HG03097 (cell line): ENCODE results near the gene TMTC1.
A peak's percentile ranks its signal among the peaks of the same experiment; 100 is the strongest.
"Not testable (repeated sequence)": the region's sequence is repeated elsewhere in the genome, so short reads cannot be mapped to it uniquely, and the experiment has no call there.

Source experiments
- ATAC-seq: cut with Tn5 transposase; IDR thresholded peaks from one replicate; pipeline ENCODE4 v1.9.1; 2021; ENCODE audit not compliant: unreplicated experiment, low FRiP score

Gene TMTC1

DNA sequence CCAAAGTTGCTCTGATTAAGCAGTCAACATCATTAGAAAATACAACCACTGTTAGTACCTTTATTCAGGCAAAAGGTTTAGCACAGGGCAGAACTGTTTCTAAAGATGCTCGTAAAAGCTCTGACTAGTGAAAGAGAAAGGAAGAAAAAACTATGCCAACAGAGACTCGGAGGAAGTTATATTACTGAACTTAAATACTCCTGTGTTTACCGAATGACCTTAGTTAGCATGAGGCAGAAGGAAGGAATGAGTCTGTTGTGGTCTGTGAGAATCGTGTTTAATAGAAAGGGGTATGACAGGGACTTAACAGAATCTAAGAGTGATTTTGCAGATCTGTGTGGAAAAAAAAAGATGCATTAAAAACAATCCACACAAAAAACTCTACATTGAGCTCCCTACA is 202.1 kb downstream of the TMTC1 start:
- ATAC-seq, result no peak

DNA sequence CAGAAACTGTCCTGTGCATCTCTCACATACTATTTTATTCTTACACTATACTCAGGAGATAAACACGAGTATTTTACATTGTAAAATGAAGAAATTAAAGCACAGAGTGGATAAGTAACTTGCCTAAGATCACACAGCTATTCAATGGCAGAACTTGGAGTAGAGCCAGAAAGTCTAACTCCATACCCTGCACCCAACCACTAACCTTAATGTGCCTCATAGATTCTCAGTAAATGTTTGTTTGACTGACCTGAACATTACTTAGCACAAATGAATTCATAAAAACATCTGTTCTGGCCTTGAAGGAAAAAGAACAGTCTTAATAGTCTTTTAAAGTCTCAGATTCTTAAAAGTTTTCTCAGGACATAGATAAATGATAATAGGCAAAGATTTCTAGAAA is 202.8 kb downstream of the TMTC1 start:
- ATAC-seq, result no peak

GRCh38 chr12:29578731-29579130 is 205.0 kb downstream of the TMTC1 start:
- ATAC-seq, result no peak

DNA sequence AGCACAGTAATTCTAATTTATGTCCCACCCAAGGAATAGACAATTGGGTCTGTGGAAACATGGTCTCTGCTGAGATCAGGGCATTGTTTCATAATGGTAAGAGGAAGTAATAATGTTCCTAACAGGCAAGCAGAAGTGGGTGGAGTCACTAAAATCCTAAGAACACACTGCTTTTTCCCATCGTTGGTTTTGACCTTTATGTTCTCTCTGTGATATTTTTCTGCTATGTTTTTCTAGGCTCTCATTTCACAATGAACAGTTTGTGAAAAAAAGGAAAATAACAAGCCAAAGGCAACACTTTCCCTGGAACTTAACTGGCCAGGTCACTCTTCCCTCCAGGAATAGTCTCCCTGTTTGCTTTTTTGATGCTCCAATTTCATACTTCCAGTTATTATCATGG is 205.7 kb downstream of the TMTC1 start:
- no peak for ATAC-seq

DNA sequence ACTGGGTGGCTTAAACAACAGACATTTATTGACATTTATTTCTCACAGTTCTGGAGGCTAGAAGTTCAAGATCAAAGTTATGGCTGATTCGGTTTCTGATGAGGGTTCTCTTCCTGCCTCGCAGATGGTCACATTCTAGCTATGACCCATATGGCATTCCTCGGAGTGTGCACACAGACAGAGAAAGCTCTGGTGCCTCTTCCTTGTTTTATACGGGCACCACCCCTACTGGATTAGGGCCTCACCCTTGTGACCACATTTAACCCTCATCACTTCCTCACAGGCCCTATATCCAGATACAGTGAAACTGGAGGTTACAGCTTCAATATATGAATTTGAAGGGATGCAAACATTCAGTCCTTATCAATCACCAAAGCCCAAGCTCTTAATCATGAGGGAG is 209.2 kb downstream of the TMTC1 start:
- ATAC-seq, result no peak

GRCh38 chr12:29572938-29573337 is 210.8 kb downstream of the TMTC1 start:
- no peak for ATAC-seq

- no peak for ATAC-seq
These were observed 211.3 kb downstream of the TMTC1 start for GRCh38 chr12:29572464-29572863.

DNA sequence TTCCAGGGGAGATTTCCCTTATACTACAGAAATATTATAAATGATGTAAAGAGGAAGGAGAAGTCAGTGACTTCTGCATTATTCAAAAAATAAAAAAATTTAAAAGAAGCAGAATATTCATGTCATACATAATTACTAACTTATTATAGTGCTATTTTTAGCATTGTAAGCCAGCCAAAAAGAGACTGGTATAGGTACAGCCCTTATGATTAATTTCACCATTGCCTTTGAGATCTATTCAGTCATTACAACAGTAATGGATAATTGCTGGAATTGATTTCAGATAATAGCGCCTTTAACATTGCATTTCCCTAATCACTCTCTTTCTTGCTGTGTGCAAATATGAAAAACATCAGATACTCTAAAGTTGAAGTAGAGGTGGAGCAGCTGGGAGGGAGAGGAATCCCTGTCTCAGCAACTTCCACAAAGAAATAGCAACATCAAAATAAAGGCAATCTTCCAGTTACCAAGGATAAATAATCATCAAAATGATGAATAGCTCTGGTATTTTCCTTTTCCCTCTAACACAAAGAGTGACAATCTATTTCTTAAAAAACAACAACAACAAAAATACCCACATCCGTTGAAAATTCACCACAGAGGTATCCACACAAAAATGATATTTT is 214.5 kb downstream of the TMTC1 start:
- ATAC-seq, result no peak

- ATAC-seq, result no peak
These were observed 217.3 kb downstream of the TMTC1 start for GRCh38 chr12:29566441-29566840.

GRCh38 chr12:29565727-29566126 is 218.0 kb downstream of the TMTC1 start:
- ATAC-seq, result no peak

- no peak for ATAC-seq
These were observed 218.8 kb downstream of the TMTC1 start for GRCh38 chr12:29564925-29565324.

DNA sequence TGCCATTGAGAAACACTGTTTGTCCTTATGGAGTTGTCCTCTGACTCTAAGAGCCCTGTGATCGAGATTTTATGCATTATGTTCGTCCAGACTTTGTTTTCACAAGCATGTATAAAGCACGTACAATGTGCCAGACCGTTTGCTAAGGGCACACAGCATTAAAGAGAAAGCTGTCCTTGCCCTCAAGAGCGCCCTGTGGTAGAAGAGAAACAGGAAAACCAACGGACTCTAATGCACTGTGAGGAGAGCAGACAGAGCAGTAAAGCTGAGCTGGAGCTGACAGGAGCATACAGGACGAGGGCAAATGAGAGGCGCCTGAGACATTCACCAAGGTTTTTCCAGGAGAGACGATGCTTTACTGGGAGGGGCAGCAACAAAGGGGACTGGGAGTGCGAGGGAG is 220.1 kb downstream of the TMTC1 start:
- peak; percentile 77 for ATAC-seq

GRCh38 chr12:29563071-29563470 is 220.7 kb downstream of the TMTC1 start:
- no peak for ATAC-seq

DNA sequence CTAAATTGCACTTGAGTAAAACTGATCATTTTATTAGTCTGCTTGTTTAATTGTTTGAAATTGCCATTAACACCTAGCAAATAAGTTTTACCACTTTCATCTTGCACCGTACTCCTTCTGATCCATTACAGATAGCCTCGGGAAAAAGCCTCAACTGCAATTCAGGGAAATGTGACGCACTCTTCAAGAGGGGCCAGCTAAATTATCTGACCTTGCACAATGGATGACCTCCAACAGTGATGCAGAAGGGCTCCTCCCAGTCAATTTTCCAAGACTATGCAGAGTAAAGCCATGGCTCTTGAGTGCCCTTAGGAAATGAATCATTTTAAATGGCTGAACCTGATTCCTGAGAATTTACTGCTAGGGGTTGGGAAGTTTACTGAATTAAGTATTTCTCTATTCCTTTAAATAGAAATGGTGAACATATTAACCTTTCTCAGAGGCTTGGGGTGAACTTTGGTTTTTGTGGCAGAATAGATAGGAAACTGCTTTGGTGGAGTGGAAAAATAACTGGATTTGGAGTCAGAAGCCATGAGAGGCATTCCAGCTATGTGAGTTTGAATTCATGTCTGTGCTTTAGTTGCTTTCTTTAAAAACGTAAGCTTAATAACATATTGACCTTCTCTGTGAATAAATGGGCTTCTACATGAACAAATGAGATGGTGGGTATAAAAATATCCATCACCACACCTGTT is 221.5 kb downstream of the TMTC1 start:
- no peak for ATAC-seq

DNA sequence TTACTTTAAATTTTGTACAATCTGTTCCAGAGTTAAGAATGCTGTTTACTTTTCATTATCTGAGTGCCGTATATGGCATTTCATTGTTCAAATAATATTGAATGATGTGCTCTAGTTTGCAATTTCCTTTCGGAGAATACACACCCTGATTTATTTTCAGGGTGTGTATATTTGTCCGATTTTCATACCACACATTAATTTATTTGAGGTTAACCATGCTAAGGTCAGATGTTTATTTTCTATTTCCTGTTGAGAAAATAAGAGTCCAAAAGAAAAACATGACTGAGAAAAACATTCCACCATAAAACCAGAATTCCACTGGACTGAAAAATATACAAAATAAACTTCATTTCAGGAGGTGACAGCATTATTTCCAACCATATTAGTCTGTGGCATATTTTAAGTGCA is 222.1 kb downstream of the TMTC1 start:
- ATAC-seq, result no peak

DNA sequence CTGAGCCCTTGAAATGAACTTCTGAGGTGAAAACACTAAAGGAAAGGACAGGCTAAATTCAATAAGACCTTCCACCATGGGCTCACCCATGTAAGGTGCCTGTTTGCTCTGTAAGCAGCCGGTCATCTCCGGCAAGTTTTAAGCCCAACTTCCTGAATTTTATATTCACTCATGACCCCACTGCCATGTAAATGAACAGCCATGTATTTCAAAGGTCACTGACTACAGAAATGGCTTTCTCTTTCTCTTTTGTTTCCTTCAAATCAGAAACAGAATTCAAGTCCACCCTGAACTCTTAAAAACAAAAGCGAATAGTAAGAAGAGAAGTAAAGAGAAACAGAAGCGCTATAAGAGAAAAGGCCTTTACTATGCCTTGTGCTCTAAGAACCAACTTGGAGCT is 224.5 kb downstream of the TMTC1 start:
- peak; percentile 57 for ATAC-seq

GRCh38 chr12:29556363-29556762 is 227.4 kb downstream of the TMTC1 start:
- no peak for ATAC-seq

GRCh38 chr12:29555451-29555850 is 228.3 kb downstream of the TMTC1 start:
- not testable (repeated sequence) for ATAC-seq

GRCh38 chr12:29552994-29553748 is 230.6 kb downstream of the TMTC1 start:
- no peak for ATAC-seq

- peak; percentile 93 for ATAC-seq
These were observed 231.3 kb downstream of the TMTC1 start for GRCh38 chr12:29552324-29552927.

DNA sequence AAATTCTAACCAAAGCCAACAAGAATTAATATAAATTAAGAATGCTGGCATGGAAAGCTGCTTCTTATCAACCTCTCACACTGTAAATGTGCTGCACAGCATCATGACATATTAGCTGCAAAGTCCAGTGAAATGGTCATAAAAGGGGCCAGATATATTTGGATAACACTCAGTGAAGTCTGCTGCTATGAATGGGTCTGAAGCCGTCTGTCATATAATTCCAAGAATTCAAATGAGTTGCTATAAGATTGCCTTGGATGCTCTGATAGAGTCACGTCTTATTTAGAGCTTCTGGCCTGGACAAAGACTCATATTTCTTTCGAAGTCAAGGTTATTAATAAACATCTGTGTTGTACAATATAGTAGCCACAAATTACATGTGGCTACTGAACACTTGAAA is 231.9 kb downstream of the TMTC1 start:
- no peak for ATAC-seq
